MM.1S (cell line): Measurements from ENCODE around the gene ZNF775.

Experiments
- DNase-seq: peaks from one replicate; pipeline ENCODE4 v3.0.0-alpha.2; 2015
- H2AFZ ChIP-seq: fragments of 300-600 bp; sonication (generic); 2 replicates; pipeline ENCODE4 v1.6.0; 2016; ENCODE audit warnings: antibody characterized with exemption, low read length
- H3F3A ChIP-seq: fragments of 300-600 bp; sonication (generic); 2 replicates; pipeline ENCODE4 v1.6.1; 2016; ENCODE audit warnings: mild to moderate bottlenecking, antibody characterized with exemption, low read length, moderate library complexity, mixed read lengths; ENCODE audit not compliant: insufficient read depth
- H3K27ac ChIP-seq: fragments of 300-600 bp; sonication (generic); 2 replicates; pipeline ENCODE4 v1.5.1; 2016; ENCODE audit warnings: mild to moderate bottlenecking, low read length
- H3K27me3 ChIP-seq: fragments of 300-600 bp; sonication (generic); replicated peaks from 2 replicates; pipeline ENCODE4 v1.6.0; 2016; ENCODE audit warnings: low read length; ENCODE audit not compliant: insufficient read depth
- H3K36me3 ChIP-seq: fragments of 300-600 bp; sonication (generic); replicated peaks from 2 replicates; pipeline ENCODE4 v1.6.1; 2016; ENCODE audit warnings: mild to moderate bottlenecking, low read length, mixed read lengths; ENCODE audit not compliant: insufficient read depth
- H3K4me1 ChIP-seq: fragments of 300-600 bp; sonication (generic); 2 replicates; pipeline ENCODE4 v1.6.1; 2016; ENCODE audit warnings: low read length, mixed read lengths
- H3K4me2 ChIP-seq: fragments of 300-600 bp; sonication (generic); 2 replicates; pipeline ENCODE4 v1.6.0; 2016; ENCODE audit warnings: low read depth, low read length
- H3K4me3 ChIP-seq: fragments of 300-600 bp; sonication (generic); 2 replicates; pipeline ENCODE4 v1.5.1; 2016; ENCODE audit warnings: low read length, mixed read lengths
- H3K79me2 ChIP-seq: fragments of 300-600 bp; sonication (generic); 2 replicates; pipeline ENCODE4 v1.6.1; 2016; ENCODE audit warnings: mixed run types, low read length, mixed read lengths
- H3K9ac ChIP-seq: fragments of 300-600 bp; sonication (generic); 2 replicates; pipeline ENCODE4 v1.6.1; 2016; ENCODE audit warnings: low read length, mixed read lengths
- H3K9me2 ChIP-seq: fragments of 300-600 bp; sonication (generic); replicated peaks from 2 replicates; pipeline ENCODE4 v1.6.1; 2016; ENCODE audit warnings: mild to moderate bottlenecking, low read length, mixed read lengths; ENCODE audit not compliant: insufficient read depth
- H3K9me3 ChIP-seq: fragments of 300-600 bp; sonication (generic); replicated peaks from 2 replicates; pipeline ENCODE4 v1.6.1; 2016; ENCODE audit warnings: mild to moderate bottlenecking, low read length, mixed read lengths; ENCODE audit not compliant: insufficient read depth
- H4K20me1 ChIP-seq: fragments of 300-600 bp; sonication (generic); 2 replicates; pipeline ENCODE4 v1.6.1; 2016; ENCODE audit warnings: mild to moderate bottlenecking, low read length, moderate library complexity, mixed read lengths; ENCODE audit not compliant: insufficient read depth
- CTCF ChIP-seq: fragments of 300-600 bp; sonication (generic); IDR thresholded peaks from 2 replicates; pipeline ENCODE4 v1.5.1; 2016; ENCODE audit warnings: antibody characterized with exemption, low read length, mixed read lengths
- EZH2 ChIP-seq: fragments of 300-600 bp; sonication (generic); optimal IDR thresholded peaks from 2 replicates; pipeline ENCODE3; 2017; ENCODE audit warnings: low read depth, mild to moderate bottlenecking, antibody characterized with exemption, low read length, mixed read lengths
- EZH2phosphoT487 ChIP-seq: fragments of 300-600 bp; sonication (generic); IDR thresholded peaks from 2 replicates; pipeline ENCODE4 v1.6.1; 2018; ENCODE audit warnings: antibody characterized with exemption, low read length

ZNF775 gene

GRCh38 chr7:150359622-150360362 lies 19.3 kb upstream of the ZNF775 start:
- H3K4me1 ChIP-seq, result peaks cover 33% of the 10 kb centered on the region
- no peaks in the 10 kb centered on the region for H3K9me3 ChIP-seq
- no peaks in the 10 kb centered on the region for H3K36me3 ChIP-seq
- H3K4me2 ChIP-seq, result no peak overlapping the region
- no peak for DNase-seq
- no peaks in the 10 kb centered on the region for H3K79me2 ChIP-seq
- H4K20me1 ChIP-seq, result no peaks in the 10 kb centered on the region
- H3K9ac ChIP-seq, result no peak overlapping the region
- H2AFZ ChIP-seq, result no peak overlapping the region
- no peaks in the 10 kb centered on the region for H3K9me2 ChIP-seq
- H3K27ac ChIP-seq, result no peak overlapping the region
- no peak for TF ChIP-seq EZH2phosphoT487
- no peak for TF ChIP-seq EZH2
- TF ChIP-seq CTCF, result no peak
- no peaks in the 10 kb centered on the region for H3K27me3 ChIP-seq
- no peak overlapping the region for H3K4me3 ChIP-seq
- H3F3A ChIP-seq, result peaks cover 23% of the 10 kb centered on the region

GRCh38 chr7:150360363-150361058 lies 18.6 kb upstream of the ZNF775 start:
- peaks cover 31% of the 10 kb centered on the region for H3K4me1 ChIP-seq

GRCh38 chr7:150361402-150361801 lies 17.7 kb upstream of the ZNF775 start:
- no peaks in the 10 kb centered on the region for H3K79me2 ChIP-seq
- H3K27ac ChIP-seq, result no peak overlapping the region
- no peaks in the 10 kb centered on the region for H3K9me3 ChIP-seq
- TF ChIP-seq EZH2 (no peak), CTCF (no peak), EZH2phosphoT487 (no peak)
- no peaks in the 10 kb centered on the region for H3K36me3 ChIP-seq
- no peaks in the 10 kb centered on the region for H4K20me1 ChIP-seq
- H3K27me3 ChIP-seq, result no peaks in the 10 kb centered on the region
- DNase-seq, result no peak
- peaks cover 23% of the 10 kb centered on the region for H3F3A ChIP-seq
- no peak overlapping the region for H2AFZ ChIP-seq
- no peak overlapping the region for H3K4me3 ChIP-seq
- H3K4me1 ChIP-seq, result peaks cover 30% of the 10 kb centered on the region
- H3K9me2 ChIP-seq, result no peaks in the 10 kb centered on the region
- H3K4me2 ChIP-seq, result no peak overlapping the region
- H3K9ac ChIP-seq, result no peak overlapping the region

More at GRCh38 chr7:150360363-150361058, 18.6 kb upstream of the ZNF775 start:
- Histone ChIP-seq H3K27ac (no peak overlapping the region), H3K9ac (no peak overlapping the region), H2AFZ (no peak overlapping the region), H3K4me3 (no peak overlapping the region), H3F3A (peaks cover 23% of the 10 kb centered on the region), H3K36me3 (no peaks in the 10 kb centered on the region), H3K27me3 (no peaks in the 10 kb centered on the region), H3K4me2 (no peak overlapping the region), H3K9me3 (no peaks in the 10 kb centered on the region), H3K79me2 (no peaks in the 10 kb centered on the region), H4K20me1 (no peaks in the 10 kb centered on the region), H3K9me2 (no peaks in the 10 kb centered on the region)
- no peak for DNase-seq
- no peak for TF ChIP-seq EZH2
- TF ChIP-seq EZH2phosphoT487, result no peak
- no peak for TF ChIP-seq CTCF
